ENCODE measurements around the gene FASTK.

- TF ChIP-seq CTCF (IDR thresholded peaks at IDR 0.05; ENCODE audit: low read length) (peak; percentile 33), EZH2 (IDR thresholded peaks at IDR 0.05; ENCODE audit: borderline replicate concordance, low read length) (no peak)
These were observed 6.8 kb upstream of the FASTK start for GRCh38 chr7:151087245-151088018.

Measured in OCI-LY1 (cell line).